GM19240 (cell line): Measurements from ENCODE around the gene DHPS.

Experiments used
- DNase-seq: peaks from one replicate; pipeline ENCODE4 v3.0.0; 2011; ENCODE audit warnings: low spot score; ENCODE audit not compliant: insufficient read length

DHPS gene

GRCh38 chr19:12675399-12675798, 6.3 kb downstream of the DHPS start:
- no peak for DNase-seq

DNA sequence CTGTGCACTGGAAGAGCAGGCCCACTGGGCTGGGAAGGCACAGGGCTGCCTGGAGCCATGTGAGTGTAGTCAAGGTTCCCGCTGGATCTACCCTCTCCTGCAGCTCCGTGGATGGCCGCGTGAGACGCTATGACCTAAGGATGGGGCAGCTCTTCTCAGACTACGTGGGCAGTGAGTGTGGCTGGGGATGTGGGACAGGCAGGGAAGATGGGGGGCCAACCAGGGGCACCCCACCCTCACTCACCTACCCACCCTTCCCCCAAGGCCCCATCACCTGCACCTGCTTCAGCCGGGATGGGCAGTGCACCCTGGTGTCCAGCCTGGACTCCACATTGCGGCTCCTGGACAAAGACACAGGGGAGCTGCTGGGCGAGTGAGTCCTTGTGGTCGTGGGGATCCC, 8.9 kb downstream of the DHPS start:
- DNase-seq: no peak

- no peak for DNase-seq
Observed at GRCh38 chr19:12670159-12670928, 11.3 kb downstream of the DHPS start.

DNA sequence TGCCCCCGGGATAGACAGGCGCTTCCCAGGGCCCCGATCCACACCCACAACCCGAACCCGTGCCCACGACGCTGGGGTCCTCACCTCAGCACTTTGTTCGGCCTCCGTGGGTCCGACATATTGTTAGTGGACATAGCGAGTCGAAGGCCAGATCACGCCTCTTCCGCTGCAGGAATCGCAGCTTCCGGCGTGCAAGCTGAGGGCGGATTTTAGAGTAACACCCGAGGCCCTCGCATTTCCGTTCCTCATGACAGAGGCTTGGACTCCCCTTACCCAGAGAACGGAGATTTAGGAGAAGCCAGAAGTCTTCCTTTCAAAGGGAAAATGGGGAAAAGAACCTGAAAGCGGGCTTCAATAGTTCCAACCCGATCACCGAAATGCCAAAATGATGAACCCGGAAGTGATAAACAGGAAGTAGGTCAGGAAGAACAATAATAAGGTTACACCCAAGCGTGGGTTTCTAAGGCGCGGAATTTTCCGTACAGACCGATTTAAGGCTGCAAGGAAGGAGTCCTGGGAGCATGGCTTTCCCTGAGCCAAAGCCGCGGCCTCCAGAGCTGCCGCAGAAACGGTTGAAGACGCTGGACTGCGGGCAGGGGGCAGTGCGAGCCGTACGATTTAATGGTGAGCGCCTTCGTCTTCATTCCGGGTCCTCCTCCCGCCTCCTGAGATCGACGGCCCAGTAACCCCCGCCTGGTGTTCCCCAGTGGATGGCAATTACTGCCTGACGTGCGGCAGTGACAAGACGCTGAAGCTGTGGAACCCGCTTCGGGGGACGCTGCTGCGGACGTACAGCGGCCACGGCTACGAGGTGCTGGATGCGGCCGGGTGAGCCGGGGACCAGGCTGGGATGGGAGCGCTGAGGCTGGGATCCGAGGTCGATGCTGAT, 12.2 kb downstream of the DHPS start:
- DNase-seq: no peak

- no peak for DNase-seq
Observed at GRCh38 chr19:12668932-12669269, 12.8 kb downstream of the DHPS start.

DNA sequence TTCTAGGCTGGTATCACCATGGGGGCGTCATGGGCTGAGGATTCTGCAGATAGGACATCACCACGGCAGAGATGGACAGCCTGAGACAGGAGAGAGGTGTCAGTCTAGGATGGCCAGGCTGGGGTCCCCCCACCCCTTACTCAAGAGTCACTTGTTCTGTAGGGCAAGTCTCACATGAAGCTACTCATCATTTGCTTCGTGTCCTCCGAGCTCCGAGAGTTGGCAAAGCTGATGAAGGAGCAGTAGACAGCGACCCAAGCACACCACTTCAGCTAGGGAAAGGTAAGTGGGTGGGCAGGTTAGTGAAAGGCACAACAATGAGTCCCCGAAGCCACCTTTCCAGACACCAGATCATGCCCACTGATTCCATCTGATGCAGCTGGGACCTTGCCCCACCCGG, 13.3 kb downstream of the DHPS start:
- DNase-seq: no peak

DNA sequence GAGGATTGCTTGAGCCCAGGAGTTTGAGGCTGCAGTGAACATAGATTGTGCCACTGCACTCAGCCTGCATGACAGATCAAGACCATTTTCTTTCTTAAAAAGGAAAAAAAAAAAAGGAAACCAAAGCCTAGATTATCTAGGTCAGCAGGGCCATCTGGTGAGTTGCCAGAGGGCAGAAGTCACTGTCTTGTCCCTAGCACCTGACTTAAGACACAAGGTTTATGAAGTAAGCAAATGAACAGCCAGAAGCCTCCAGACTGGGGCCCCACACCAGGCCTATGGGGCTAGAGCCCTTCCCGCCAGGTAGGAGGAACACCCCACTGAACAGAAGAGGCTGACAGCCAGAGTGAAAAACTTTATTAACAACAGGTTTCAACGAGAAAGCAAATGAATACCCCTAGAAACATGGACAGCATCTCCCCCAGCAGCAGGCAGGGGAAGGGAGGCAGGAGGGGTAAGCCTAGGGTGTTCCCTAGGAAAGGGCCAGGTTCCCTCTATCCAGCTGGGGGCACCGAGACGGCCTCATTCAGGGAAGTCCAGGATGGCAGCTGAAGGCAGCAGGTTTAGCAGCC, 13.9 kb downstream of the DHPS start:
- DNase-seq: no peak

GRCh38 chr19:12666265-12667048, 15.2 kb downstream of the DHPS start, which contains the start of the genes MAN2B1 and WDR83:
MAN2B1 (minus strand) TSS chr19:12666742; CDS start chr19:12666701, 41 bp downstream.
WDR83 (plus strand) TSS chr19:12666807; CDS start chr19:12669791, 2,984 bp downstream.
- peak; percentile 80 for DNase-seq

DNA sequence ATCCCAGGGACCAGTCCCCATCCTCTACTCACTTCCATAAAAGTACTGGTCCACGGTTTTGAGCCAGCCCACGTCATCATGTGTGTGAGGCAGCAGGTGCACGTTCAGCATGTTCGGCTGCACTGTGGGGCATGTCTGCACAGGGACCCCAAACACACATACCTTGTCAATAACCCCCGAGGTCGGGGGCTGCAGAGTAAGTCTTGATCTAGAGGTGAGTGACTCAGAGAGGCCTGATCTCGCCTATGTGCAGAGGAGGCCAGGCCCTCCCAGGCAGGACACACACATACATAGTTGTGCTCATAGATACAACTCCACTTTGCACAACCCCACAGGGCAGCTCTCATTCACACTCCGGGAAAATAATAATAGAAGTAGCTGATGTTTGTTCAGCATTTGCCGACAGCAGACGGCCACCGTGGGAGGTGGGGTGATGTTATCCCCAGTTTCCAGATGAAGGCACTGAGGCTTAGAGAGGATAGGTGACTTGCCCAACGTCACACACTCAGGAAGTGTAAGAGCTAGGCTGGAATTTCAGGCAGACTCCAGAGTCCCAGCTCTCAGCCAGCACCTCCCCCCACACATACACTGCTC, 15.9 kb downstream of the DHPS start:
- DNase-seq: no peak

DNA sequence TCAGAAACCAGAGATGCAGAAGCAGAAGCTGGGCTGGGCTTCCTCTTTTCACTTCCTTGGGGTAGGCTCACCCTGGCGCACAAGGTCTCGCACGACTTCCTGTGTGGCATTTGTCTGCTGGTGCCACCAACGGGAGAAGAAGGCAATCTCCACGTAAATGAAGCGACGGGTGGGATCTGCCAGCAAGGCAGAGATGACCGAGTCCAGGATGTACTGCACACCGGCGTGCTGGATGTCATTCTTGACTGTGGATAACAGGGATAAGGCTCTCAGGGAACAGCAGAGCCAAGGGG, 16.5 kb downstream of the DHPS start:
- no peak for DNase-seq

DNA sequence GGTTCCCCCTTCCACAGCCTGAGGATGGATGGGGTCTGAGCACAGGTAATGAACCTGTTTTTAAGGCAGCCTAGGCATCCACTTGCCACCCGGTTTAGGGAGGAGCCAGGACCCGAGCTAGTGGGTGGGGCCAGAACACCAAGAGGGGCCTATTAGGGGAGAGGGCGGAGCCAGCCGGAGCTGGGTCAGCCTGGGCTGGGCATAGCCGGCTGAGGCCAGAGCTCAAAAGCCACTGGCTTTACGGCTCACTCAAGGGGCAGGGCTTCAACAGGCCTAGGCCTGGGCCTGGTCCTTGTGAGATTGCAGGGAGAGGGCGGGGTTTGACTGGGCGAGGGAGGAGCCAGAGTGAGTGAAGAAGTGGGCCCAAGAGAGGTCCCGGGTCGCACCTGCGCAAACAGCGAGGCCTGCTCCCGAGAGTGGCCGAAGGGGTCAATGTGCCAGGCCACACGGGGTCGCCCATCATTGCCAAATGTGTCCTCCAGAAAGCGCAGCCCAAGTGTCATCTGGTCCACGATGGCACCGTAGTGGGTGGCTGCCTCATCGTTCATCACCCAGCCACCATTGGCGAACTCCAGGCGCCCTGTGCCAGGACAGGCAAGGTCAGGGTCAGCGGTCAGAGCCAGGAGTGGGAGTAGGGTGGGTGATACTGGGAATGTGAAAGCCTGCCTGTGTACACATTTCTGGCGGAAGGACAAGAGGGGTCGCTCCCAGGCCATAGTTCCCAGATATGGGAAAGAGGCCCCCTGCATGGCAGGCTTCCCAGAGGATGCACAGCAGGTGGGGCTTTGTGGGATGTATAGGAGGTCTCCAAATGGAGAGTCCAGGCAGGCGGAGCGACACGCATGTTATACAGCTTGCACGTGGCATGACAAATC, 17.0 kb downstream of the DHPS start:
- DNase-seq: no peak

- no peak for DNase-seq
Observed at GRCh38 chr19:12660980-12661379, 20.7 kb downstream of the DHPS start.

DNA sequence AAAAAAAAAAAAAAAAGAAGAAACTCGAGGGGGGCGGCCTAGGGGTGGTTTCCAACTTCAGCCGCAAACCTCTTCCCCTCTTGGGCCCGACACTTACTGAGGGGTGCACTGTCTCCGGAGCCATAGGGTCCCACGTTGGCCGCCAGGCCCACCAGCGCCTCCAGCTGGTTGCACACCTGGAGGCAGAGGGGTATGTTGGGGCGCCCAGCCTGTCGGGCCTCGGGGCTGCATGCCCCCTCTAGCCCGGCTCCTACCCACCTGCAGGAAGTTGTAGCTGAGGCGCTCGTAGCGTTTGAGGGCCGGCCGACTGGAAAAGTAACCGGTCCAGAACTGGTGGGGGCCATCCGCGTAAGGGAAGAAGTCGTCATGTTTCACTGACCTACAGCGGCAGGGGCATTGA, 23.7 kb downstream of the DHPS start:
- DNase-seq: no peak

GRCh38 chr19:12656899-12657571, 24.6 kb downstream of the DHPS start:
- no peak for DNase-seq

DNA sequence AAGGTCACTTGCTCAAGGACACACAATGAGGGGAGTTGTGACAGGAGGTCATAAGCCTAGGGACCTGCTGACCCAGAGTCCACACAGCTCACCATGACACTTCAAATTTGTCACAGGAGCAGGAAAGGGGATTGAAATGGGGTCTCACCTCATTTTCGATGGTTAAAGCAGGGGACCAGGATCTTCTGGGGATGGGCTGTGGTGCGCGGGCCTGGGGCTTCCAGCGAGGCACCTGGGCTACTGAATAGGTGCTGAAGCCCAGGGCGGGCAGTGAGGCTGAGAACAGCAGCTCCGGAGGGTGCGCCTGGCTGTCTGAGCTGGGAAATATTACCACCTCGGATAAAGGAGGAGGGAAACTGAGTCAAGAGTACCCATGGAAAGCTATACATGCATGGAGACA, 26.1 kb downstream of the DHPS start:
- DNase-seq: no peak

- no peak for DNase-seq
Observed at GRCh38 chr19:12652219-12652618, 29.5 kb downstream of the DHPS start.

GRCh38 chr19:12649941-12650340, 31.7 kb downstream of the DHPS start:
- no peak for DNase-seq

DNA sequence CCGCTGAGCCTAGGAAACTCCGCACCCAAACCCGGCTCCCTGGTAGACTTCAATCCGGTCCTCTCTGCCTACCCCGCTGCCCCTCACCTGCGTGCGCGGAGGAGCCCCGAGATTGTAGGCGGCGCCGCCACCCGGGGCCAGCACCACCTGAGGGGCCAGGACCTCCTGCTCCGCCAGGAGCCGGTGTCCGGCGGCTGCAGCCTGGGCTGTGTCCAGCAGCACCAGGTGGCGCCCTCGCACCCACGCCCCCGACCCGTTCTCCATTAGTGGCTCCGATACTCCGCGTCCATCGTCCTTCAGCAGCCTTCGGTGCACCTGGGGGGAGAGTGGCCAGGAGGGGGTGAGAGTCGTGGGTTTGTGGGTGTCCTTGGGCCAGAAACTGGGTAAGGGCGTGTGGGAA, 33.6 kb downstream of the DHPS start:
- no peak for DNase-seq

- no peak for DNase-seq
Observed at GRCh38 chr19:12647490-12648071, 34.1 kb downstream of the DHPS start.
